ENCODE data around the gene ASIC1. TPM values are rescaled to one million over a fixed set of nuclear protein-coding genes. Genes with fewer than 3 reads are reported as not detected.
A peak's percentile ranks its signal among the peaks of the same experiment; 100 is the strongest.

ASIC1 gene
- total and polyA plus RNA-seq, 2 of the 13 experiments (the other 11 are each of a cell fraction or from before 2014, with no cell fraction given), result 0.44 to 1.5 TPM

DNA sequence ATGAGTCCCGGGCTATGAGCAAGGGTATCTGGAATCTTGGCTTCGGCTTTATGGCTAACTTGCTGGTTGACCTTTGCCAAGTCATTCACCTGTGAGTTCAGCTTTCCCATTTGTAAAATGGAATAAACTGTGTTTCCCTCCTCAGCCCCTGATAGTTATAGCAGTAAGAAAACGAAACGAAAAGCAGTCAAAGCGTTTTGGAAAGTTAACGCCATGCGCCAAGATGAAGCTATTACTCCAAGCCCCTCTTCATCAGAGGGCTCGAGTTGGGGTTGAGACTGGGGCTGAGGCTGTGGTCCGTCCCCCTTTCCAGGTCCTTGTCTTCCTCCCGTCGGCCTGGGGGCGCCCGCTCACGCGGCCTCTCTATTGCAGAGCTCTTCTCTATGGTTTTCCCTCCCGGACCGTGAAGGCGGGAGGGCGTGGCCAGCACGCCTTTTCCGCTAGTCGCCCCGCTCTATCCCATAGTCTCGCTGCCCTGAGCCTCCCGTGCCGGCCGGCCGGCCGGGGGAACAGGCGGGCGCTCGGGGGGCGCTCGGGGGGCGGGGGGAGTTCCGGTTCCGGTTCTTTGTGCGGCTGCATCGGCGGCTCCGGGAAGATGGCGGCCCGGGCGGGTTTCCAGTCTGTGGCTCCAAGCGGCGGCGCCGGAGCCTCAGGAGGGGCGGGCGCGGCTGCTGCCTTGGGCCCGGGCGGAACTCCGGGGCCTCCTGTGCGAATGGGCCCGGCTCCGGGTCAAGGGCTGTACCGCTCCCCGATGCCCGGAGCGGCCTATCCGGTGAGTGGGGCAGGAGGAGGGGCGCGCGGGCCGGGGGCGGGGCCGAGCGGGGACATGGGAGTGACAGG, 27.6 kb downstream of the ASIC1 start, which contains the start of gene SMARCD1 (continued):
- TF ChIP-seq, protein P1, sequence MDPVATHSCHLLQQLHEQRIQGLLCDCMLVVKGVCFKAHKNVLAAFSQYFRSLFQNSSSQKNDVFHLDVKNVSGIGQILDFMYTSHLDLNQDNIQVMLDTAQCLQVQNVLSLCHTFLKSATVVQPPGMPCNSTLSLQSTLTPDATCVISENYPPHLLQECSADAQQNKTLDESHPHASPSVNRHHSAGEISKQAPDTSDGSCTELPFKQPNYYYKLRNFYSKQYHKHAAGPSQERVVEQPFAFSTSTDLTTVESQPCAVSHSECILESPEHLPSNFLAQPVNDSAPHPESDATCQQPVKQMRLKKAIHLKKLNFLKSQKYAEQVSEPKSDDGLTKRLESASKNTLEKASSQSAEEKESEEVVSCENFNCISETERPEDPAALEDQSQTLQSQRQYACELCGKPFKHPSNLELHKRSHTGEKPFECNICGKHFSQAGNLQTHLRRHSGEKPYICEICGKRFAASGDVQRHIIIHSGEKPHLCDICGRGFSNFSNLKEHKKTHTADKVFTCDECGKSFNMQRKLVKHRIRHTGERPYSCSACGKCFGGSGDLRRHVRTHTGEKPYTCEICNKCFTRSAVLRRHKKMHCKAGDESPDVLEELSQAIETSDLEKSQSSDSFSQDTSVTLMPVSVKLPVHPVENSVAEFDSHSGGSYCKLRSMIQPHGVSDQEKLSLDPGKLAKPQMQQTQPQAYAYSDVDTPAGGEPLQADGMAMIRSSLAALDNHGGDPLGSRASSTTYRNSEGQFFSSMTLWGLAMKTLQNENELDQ (CRISPR knock-in tag; IDR thresholded peaks at IDR 0.05; ENCODE audit: borderline replicate concordance), result no peak
- TF ChIP-seq ZNF777 (CRISPR knock-in tag; IDR thresholded peaks at IDR 0.05) (no peak), POLR2A (IDR thresholded peaks at IDR 0.05; ENCODE audit: insufficient read depth in 1 of 2, low read depth in 2 of 2, low read length in 2 of 2) (peak; percentile 33 to 47; a peak in 2 of 4 replicates), ZSCAN30 (CRISPR knock-in tag; IDR thresholded peaks at IDR 0.05) (no peak), ZNF501 (CRISPR knock-in tag; IDR thresholded peaks at IDR 0.05) (peak; percentile 77), ZNF850 (CRISPR knock-in tag; conservative IDR thresholded peaks at IDR 0.05) (no peak), ZNF260 (CRISPR knock-in tag; IDR thresholded peaks at IDR 0.05; ENCODE audit: borderline replicate concordance, low read depth) (no peak), GABPA (IDR thresholded peaks at IDR 0.05; ENCODE audit: low read depth, low read length) (peak; percentile 74), GABPA (CRISPR knock-in tag; IDR thresholded peaks at IDR 0.05; ENCODE audit: low read depth) (peak; percentile 87), XRCC5 (optimal IDR thresholded peaks at IDR 0.05; ENCODE audit: low read length) (peak; percentile 90), HOXD1 (CRISPR knock-in tag; IDR thresholded peaks at IDR 0.05) (0 out of 2 replicates have a peak, but pooled peaks have one; percentile 35), ZNF782 (CRISPR knock-in tag; IDR thresholded peaks at IDR 0.05; ENCODE audit: borderline replicate concordance) (no peak), ZNF709 (CRISPR knock-in tag; IDR thresholded peaks at IDR 0.05) (no peak)
- TF ChIP-seq, protein P2, sequence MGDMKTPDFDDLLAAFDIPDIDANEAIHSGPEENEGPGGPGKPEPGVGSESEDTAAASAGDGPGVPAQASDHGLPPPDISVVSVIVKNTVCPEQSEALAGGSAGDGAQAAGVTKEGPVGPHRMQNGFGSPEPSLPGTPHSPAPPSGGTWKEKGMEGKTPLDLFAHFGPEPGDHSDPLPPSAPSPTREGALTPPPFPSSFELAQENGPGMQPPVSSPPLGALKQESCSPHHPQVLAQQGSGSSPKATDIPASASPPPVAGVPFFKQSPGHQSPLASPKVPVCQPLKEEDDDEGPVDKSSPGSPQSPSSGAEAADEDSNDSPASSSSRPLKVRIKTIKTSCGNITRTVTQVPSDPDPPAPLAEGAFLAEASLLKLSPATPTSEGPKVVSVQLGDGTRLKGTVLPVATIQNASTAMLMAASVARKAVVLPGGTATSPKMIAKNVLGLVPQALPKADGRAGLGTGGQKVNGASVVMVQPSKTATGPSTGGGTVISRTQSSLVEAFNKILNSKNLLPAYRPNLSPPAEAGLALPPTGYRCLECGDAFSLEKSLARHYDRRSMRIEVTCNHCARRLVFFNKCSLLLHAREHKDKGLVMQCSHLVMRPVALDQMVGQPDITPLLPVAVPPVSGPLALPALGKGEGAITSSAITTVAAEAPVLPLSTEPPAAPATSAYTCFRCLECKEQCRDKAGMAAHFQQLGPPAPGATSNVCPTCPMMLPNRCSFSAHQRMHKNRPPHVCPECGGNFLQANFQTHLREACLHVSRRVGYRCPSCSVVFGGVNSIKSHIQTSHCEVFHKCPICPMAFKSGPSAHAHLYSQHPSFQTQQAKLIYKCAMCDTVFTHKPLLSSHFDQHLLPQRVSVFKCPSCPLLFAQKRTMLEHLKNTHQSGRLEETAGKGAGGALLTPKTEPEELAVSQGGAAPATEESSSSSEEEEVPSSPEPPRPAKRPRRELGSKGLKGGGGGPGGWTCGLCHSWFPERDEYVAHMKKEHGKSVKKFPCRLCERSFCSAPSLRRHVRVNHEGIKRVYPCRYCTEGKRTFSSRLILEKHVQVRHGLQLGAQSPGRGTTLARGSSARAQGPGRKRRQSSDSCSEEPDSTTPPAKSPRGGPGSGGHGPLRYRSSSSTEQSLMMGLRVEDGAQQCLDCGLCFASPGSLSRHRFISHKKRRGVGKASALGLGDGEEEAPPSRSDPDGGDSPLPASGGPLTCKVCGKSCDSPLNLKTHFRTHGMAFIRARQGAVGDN (CRISPR knock-in tag; IDR thresholded peaks at IDR 0.05), result peak; percentile 76
- TF ChIP-seq, protein P3, sequence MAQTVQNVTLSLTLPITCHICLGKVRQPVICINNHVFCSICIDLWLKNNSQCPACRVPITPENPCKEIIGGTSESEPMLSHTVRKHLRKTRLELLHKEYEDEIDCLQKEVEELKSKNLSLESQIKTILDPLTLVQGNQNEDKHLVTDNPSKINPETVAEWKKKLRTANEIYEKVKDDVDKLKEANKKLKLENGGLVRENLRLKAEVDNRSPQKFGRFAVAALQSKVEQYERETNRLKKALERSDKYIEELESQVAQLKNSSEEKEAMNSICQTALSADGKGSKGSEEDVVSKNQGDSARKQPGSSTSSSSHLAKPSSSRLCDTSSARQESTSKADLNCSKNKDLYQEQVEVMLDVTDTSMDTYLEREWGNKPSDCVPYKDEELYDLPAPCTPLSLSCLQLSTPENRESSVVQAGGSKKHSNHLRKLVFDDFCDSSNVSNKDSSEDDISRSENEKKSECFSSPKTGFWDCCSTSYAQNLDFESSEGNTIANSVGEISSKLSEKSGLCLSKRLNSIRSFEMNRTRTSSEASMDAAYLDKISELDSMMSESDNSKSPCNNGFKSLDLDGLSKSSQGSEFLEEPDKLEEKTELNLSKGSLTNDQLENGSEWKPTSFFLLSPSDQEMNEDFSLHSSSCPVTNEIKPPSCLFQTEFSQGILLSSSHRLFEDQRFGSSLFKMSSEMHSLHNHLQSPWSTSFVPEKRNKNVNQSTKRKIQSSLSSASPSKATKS (CRISPR knock-in tag; IDR thresholded peaks at IDR 0.05), result no peak
- TF ChIP-seq, protein P4, sequence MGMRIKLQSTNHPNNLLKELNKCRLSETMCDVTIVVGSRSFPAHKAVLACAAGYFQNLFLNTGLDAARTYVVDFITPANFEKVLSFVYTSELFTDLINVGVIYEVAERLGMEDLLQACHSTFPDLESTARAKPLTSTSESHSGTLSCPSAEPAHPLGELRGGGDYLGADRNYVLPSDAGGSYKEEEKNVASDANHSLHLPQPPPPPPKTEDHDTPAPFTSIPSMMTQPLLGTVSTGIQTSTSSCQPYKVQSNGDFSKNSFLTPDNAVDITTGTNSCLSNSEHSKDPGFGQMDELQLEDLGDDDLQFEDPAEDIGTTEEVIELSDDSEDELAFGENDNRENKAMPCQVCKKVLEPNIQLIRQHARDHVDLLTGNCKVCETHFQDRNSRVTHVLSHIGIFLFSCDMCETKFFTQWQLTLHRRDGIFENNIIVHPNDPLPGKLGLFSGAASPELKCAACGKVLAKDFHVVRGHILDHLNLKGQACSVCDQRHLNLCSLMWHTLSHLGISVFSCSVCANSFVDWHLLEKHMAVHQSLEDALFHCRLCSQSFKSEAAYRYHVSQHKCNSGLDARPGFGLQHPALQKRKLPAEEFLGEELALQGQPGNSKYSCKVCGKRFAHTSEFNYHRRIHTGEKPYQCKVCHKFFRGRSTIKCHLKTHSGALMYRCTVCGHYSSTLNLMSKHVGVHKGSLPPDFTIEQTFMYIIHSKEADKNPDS (CRISPR knock-in tag; IDR thresholded peaks at IDR 0.05), result no peak

Measured in HepG2 (cell line).